Measurements from ENCODE around the gene PTPRJ.

Gene PTPRJ

DNA sequence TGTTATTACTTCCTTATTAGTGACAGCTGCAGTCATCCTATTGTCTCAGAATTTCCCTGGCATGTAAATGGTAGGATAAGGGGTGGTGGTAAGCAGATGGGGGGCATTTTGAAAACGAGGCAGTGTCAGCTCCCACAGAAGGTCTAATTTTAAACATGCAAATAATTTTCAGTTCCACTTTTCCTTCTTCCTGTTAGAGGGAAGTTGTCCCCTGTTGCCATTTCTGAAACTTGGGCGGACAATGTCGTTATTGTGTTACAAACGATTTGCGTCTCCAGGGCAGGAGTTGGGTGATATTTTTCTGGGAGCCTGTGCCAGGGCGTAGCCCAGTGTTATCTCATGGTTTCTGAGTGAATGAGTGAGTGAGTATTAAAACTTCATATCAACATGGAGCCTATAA lies 7.4 kb downstream of the PTPRJ start:
- DNase-seq (ENCODE audit: low spot score), result no peak
- H3K27ac ChIP-seq, result no peak overlapping the region
- ChIA-PET POLR2A (ENCODE audit: low non-redundant PET) (no interaction called here), CTCF (no interaction called here)
- TF ChIP-seq CTCF (conservative IDR thresholded peaks at IDR 0.05; ENCODE audit: low read depth), result no peak

- no peak overlapping the region for H3K27ac ChIP-seq
- POLR2A ChIA-PET (ENCODE audit: low non-redundant PET), result no interaction called here
- no peak for DNase-seq (ENCODE audit: low spot score)
- no peak for TF ChIP-seq CTCF (conservative IDR thresholded peaks at IDR 0.05; ENCODE audit: low read depth)
- CTCF ChIA-PET, result no interaction called here
These were observed 9.4 kb downstream of the PTPRJ start for GRCh38 chr11:47989779-47990178.

- ChIA-PET POLR2A (ENCODE audit: low non-redundant PET) (no interaction called here), CTCF (interaction anchor here (0.6 kb wide), 2 partner anchors 57 to 115 kb away, joined by 3 to 4 read pairs; no protein-coding TSS in a partner anchor)
- no peak for DNase-seq (ENCODE audit: low spot score)
- no peak for TF ChIP-seq CTCF (conservative IDR thresholded peaks at IDR 0.05; ENCODE audit: low read depth)
- H3K27ac ChIP-seq, result no peak overlapping the region
These were observed 11.0 kb downstream of the PTPRJ start for GRCh38 chr11:47991266-47991830.

GRCh38 chr11:47991894-47992293 lies 11.5 kb downstream of the PTPRJ start:
- H3K27ac ChIP-seq, result no peak overlapping the region
- POLR2A ChIA-PET (ENCODE audit: low non-redundant PET), result no interaction called here
- DNase-seq (ENCODE audit: low spot score), result no peak
- CTCF ChIA-PET, result interaction anchor here (0.6 kb wide), 1 partner anchor 114 kb away, joined by 3 read pairs; no protein-coding TSS in a partner anchor
- no peak for TF ChIP-seq CTCF (conservative IDR thresholded peaks at IDR 0.05; ENCODE audit: low read depth)

DNA sequence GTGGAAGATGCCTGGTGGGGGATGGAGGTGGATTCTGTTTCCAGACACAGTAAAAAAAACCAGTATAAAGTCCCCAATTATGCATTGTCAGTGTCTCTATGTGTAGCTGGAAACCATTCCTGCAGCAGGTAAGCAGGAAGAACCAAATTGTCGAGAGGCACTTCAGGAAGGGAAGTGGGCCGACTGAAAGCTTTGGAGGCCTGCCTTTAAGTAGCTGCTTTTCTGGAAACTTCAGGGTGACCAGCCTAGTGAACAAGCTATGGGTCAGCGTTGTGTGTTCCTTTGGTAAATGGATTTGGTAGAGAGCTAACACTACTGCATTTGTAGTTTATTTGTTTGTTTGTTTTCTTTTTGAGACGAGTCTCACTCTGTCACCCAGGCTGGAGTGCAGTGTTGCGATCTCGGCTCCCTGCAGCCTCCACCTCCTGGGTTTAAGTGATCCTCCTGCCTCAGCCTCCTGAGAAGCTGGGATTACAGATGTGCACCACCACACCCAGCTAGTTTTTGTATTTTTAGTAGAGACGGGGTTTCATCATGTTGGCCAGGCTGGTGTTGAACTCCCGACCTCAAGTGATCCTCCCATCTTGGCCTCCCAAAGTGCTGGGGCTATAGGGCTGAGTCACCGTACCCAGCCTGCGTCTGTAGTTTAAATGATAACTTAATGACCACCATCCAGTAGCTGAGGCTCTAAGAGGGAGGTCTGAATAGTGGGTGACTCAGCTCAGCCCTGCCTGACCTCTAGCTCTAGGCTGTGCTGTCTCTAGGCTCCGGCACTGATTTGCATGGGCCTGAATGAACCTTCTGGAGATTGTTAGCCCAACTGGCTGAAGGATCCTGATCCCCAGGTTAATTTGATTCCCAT lies 12.8 kb downstream of the PTPRJ start:
- H3K27ac ChIP-seq, result no peak overlapping the region
- ChIA-PET POLR2A (ENCODE audit: low non-redundant PET) (no interaction called here), CTCF (interaction anchor here (1.0 kb wide), 1 partner anchor 13 kb away, joined by 3 read pairs; no protein-coding TSS in a partner anchor)
- TF ChIP-seq CTCF (conservative IDR thresholded peaks at IDR 0.05; ENCODE audit: low read depth), result no peak
- no peak for DNase-seq (ENCODE audit: low spot score)

- CTCF ChIA-PET, result no interaction called here
- DNase-seq (ENCODE audit: low spot score), result no peak
- no peak for TF ChIP-seq CTCF (conservative IDR thresholded peaks at IDR 0.05; ENCODE audit: low read depth)
- POLR2A ChIA-PET (ENCODE audit: low non-redundant PET), result no interaction called here
- no peak overlapping the region for H3K27ac ChIP-seq
These were observed 14.1 kb downstream of the PTPRJ start for GRCh38 chr11:47994417-47994816.
